Measurements from ENCODE around the gene FBXW7.

FBXW7 gene

DNA sequence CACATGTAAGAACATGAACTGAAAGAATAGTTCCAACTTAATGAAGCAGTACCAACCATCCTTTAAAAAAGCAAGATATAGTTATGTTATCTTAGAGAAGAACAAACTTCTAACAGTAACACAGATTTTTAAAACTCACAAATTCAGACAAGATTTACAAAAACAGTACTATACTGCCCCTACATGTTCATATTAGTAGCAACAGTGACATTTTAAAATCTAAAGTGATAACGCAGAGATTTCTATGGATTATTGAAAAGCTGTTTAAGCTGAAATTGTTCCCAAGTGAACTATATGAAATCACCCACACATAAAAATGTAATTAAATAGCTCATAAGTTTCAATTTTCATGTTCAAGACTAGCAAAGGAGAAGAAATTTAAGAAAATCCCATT lies 166.0 kb downstream of the FBXW7 start:
- no peak for DNase-seq (ENCODE audit: low read depth)

DNA sequence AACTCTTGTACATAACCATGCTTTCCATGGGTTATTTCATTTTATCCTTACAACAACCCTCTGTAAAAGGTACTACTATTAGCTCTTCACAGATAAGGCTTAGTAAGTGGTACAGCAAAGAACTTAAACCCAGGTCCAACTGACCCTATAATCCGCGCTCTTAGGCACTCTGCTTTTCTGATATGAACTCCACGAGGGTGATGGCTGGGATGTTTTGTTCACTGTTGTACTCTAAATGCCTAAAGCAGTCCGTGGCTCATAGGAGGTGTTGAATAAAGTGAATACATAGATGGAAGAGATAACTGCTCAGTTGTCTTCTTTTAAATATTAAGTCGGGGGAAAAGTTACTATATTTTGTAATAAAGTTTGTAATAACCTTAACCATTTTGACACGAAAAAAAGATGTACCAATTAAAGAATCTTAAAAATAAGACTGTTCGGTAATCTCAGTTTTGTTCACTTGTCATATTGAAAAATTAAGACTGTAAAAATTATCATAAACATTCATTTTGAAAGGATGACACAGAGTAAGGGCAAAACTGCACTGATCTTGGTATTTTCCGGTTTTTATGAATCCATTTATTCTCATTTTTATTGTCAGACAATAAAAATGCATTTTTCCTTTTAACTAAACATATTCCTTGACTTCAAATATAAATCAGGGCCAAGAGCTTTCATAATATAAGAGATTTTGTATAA lies 166.5 kb downstream of the FBXW7 start:
- DNase-seq (ENCODE audit: low read depth), result no peak

DNA sequence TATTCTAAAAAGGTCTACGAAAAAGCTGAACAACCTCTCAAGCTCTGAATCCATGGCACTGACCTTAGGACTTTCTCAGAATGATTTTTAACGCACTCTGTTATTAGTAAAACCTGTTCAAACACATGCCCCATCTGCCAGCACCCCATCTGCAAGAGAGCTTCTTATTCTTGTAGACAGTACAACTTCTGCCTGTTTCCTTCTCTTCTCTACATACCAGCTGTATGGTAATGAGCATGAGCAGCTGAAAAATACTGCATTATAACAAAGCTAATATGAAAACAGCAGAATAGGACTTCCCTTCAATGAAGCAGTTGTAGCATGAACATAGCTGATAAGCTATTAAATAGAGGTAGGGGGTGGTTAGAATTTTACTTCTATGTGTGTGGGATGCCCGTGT lies 167.9 kb downstream of the FBXW7 start:
- no peak for DNase-seq (ENCODE audit: low read depth)

GRCh38 chr4:152364883-152365282 lies 171.0 kb downstream of the FBXW7 start:
- DNase-seq (ENCODE audit: low read depth), result no peak

DNA sequence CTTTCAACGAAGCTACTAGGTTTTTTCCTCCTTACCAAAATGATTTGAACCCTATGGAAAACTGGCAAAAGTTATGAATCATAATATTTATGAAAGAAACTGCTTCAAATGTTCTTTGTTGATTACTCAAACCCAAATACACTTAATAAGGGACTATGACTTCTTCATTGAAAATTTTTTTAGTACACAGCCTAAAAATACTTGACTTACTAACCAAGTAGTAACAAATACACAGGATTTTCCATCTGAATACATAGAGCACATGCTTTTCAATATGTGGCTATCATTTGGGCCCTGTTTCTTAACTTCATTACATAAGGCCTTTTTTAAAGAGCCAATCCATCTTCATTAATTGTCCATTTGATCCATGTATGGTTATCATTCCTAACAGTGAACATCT lies 171.5 kb downstream of the FBXW7 start:
- DNase-seq (ENCODE audit: low read depth), result no peak

DNA sequence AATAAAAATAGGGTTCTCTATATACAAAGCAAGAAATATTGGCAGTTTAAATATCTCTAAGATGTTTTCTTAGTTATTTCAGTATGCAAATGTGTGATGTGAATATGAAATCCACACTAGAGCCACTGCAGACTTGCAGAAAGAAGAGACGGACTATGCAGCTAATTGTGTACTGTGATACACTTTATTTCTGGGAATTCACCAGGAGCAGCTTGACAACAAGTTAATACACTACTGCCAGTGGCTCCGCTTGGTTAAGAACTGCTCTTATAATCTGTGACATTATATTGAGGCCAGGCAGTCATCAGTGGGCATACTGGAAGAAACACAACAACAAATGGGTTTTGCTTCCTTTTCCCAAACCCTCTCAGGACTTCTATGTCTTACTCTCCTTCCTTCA lies 172.0 kb downstream of the FBXW7 start:
- no peak for DNase-seq (ENCODE audit: low read depth)

- DNase-seq (ENCODE audit: low read depth), result no peak
Measured at GRCh38 chr4:152363086-152363485, 172.8 kb downstream of the FBXW7 start.

GRCh38 chr4:152360045-152360410 lies 175.9 kb downstream of the FBXW7 start:
- DNase-seq (ENCODE audit: low read depth), result no peak

- no peak for DNase-seq (ENCODE audit: low read depth)
Measured at GRCh38 chr4:152359208-152360044, 176.5 kb downstream of the FBXW7 start.

DNA sequence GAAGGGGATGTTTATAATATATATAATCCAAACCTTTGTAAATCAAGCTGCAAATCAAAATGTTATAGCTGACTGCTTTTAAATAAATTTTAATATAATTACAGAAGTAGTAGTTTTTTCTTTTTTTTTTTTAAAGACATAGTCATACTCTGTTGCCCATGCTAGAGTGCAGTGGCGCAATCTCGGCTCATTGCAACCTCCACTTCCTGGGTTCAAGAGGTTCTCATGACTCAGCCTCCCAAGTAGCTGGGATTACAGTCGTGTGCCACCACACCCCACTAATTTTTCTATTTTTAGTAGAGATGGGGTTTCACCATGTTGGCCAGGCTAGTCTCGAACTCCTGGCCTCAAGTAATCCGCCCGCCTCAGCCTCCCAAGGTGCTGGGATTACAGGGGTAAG lies 178.7 kb downstream of the FBXW7 start:
- no peak for DNase-seq (ENCODE audit: low read depth)

GRCh38 chr4:152356428-152357034 lies 179.4 kb downstream of the FBXW7 start:
- DNase-seq (ENCODE audit: low read depth), result no peak

DNA sequence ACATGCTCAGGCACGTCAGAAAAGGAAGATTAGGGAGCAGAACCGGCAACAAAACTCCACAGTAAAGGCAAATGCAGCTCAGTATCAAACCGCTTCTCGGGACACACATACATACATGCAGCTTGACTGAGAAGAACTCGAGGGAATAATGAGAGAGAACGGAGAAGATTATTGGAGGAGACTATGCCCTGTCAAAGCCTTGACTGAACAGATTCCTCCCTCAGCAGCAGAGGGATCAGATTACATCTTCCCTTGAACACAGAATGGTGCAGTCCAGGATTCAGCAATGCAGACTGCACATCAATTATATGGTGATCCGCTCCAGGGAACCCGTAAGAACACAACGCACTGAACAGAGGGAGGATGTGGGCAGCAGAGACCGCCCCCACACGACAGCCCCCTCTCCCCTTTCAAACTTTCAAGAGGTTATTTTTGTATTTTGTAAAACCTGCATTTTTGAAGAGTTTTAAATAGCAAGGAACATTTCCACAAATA lies 183.2 kb downstream of the FBXW7 start:
- DNase-seq (ENCODE audit: low read depth), result no peak

GRCh38 chr4:152352215-152352614 lies 183.7 kb downstream of the FBXW7 start:
- DNase-seq (ENCODE audit: low read depth), result no peak

- no peak for DNase-seq (ENCODE audit: low read depth)
Measured at GRCh38 chr4:152351080-152351479, 184.8 kb downstream of the FBXW7 start.

DNA sequence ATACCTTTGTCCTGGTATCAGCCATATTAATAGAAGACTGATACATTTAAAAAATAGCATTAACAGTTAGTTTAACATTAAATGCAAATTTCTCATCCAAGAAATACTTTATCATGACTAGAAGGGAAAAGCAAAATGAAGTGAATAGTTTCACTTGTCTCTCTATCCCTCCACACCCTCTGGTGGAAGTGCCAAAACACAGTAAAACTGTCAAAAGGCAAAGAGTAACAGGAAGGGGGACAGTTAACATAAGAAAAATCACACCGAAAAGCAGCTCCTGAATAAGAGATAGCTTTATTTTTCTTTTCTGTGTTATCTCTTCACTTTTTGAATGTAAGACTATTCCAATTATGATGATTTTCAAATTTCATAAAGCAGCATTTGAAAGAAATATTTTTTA lies 187.2 kb downstream of the FBXW7 start:
- no peak for DNase-seq (ENCODE audit: low read depth)

GRCh38 chr4:152346979-152347378 lies 188.9 kb downstream of the FBXW7 start:
- DNase-seq (ENCODE audit: low read depth), result no peak

DNA sequence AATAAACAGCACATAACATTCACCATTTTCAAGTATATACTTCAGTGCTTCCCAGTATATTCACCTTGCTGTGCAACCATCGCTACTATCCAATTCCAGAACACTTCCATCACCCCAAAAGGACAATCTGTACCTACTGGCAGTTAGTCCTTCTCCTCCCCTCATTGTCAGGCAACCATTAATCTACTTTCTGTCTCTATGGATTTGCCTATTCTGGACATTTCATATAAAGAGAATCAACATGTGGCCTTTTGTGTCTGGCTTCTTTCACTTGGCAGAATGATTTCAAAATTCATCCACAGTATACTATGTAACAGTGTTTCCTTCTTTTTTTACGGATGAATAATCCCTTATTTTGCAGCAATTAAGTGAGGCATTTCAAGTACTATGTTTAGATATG lies 189.4 kb downstream of the FBXW7 start:
- no peak for DNase-seq (ENCODE audit: low read depth)

GRCh38 chr4:152344001-152344400 lies 191.9 kb downstream of the FBXW7 start:
- DNase-seq (ENCODE audit: low read depth), result no peak

- DNase-seq (ENCODE audit: low read depth), result no peak
Measured at GRCh38 chr4:152342293-152342692, 193.6 kb downstream of the FBXW7 start.

DNA sequence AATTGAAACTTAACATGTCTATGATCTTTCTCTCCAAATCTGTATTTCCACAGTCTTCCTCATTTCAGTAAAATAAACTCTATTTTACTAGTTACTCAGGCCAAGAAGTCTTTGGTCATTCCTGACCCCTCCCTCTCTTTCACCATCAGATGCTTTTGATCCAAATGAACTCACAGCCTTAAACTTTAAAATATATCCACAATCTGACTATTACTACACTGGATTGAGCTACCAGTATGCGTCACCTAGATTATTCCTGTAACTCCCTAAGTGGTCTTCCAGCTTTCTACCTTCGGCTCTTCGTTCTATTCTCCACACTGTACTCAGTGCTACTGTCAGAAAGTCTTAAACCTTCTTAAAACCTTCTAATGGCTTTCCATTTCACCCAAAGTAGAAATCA lies 195.1 kb downstream of the FBXW7 start:
- DNase-seq (ENCODE audit: low read depth), result no peak

GRCh38 chr4:152339576-152339975 lies 196.3 kb downstream of the FBXW7 start:
- DNase-seq (ENCODE audit: low read depth), result no peak

GRCh38 chr4:152334931-152335330 lies 201.0 kb downstream of the FBXW7 start:
- DNase-seq (ENCODE audit: low read depth), result no peak

- DNase-seq (ENCODE audit: low read depth), result no peak
Measured at GRCh38 chr4:152331042-152331441, 204.8 kb downstream of the FBXW7 start.

Measured in stimulated activated CD8-positive, alpha-beta memory T cell treated with anti-CD3 and anti-CD28 coated beads, Interleukin-12 subunit alpha, Interleukin-12 subunit beta, amount 100 ng/mL, for 4 hours (primary cell).